Stimulated activated CD4-positive, alpha-beta T cell treated with anti-CD3 and anti-CD28 coated beads, Interleukin-1b, Interleukin-23, amount 100 ng/mL, for 4 hours (primary cell): ENCODE measurements around the gene PDS5A.
"Not testable (repeated sequence)": the region's sequence is repeated elsewhere in the genome, so short reads cannot be mapped to it uniquely, and the experiment has no call there.

Experiments used
- DNase-seq, 2 donors: peaks; one replicate each; pipeline ENCODE4 v3.0.0-alpha.2; 2020; ENCODE audit warnings: low read depth in 2 of 2

PDS5A gene

GRCh38 chr4:39970671-39971640 is 6.8 kb downstream of the PDS5A start:
- no peak for DNase-seq

- no peak for DNase-seq
Measured at GRCh38 chr4:39963656-39964055, 14.1 kb downstream of the PDS5A start.

- DNase-seq, result no peak
Measured at GRCh38 chr4:39961311-39961877, 16.3 kb downstream of the PDS5A start.

GRCh38 chr4:39950861-39951481 is 26.7 kb downstream of the PDS5A start:
- DNase-seq, result no peak

GRCh38 chr4:39947963-39948362 is 29.7 kb downstream of the PDS5A start:
- DNase-seq, result no peak

GRCh38 chr4:39947417-39947816 is 30.3 kb downstream of the PDS5A start:
- DNase-seq, result no peak

- DNase-seq, result not testable (repeated sequence)
Measured at GRCh38 chr4:39944245-39944644, 33.5 kb downstream of the PDS5A start.

- no peak for DNase-seq
Measured at GRCh38 chr4:39942507-39942906, 35.2 kb downstream of the PDS5A start.

- no peak for DNase-seq
Measured at GRCh38 chr4:39941682-39942217, 36.0 kb downstream of the PDS5A start.

- no peak for DNase-seq
Measured at GRCh38 chr4:39937683-39938268, 39.9 kb downstream of the PDS5A start.

- no peak for DNase-seq
Measured at GRCh38 chr4:39936565-39937418, 40.9 kb downstream of the PDS5A start.

- no peak for DNase-seq
Measured at GRCh38 chr4:39933671-39934590, 43.8 kb downstream of the PDS5A start.

- DNase-seq, result no peak
Measured at GRCh38 chr4:39932776-39933402, 44.8 kb downstream of the PDS5A start.

- DNase-seq, result no peak
Measured at GRCh38 chr4:39931441-39931901, 46.2 kb downstream of the PDS5A start.

- DNase-seq, result no peak
Measured at GRCh38 chr4:39928538-39928937, 49.2 kb downstream of the PDS5A start.

- no peak for DNase-seq
Measured at GRCh38 chr4:39924014-39924413, 53.7 kb downstream of the PDS5A start.

GRCh38 chr4:39922399-39922798 is 55.3 kb downstream of the PDS5A start:
- DNase-seq, result no peak

GRCh38 chr4:39913471-39913870 is 64.2 kb downstream of the PDS5A start:
- no peak for DNase-seq

GRCh38 chr4:39910064-39910463 is 67.6 kb downstream of the PDS5A start:
- no peak for DNase-seq
